Heart left ventricle (tissue), 16 donors: ENCODE results near the gene C1orf74. TPM values are rescaled to one million over a fixed set of nuclear protein-coding genes. Genes with fewer than 3 reads are reported as not detected.

ENCODE experiments used
- ATAC-seq, 4 donors: fragments of 200-7000 bp; cut with Tn5 transposase; one replicate each; pipeline ENCODE4 v1.9.1; 2020 to 2022; ENCODE audit warnings: moderate library complexity in 4 of 4, mild to moderate bottlenecking in 3 of 4, moderate number of reproducible peaks in 1 of 4
- DNase-seq, 5 donors: peaks; one replicate each; pipeline ENCODE4 v3.0.0-alpha.2; 2020
- H3K27ac ChIP-seq, 12 donors: fragments of 200-600 bp; sonication (generic) in 4 of 12; one replicate each; pipeline versions ENCODE4 v1.5.0 to v1.8.0; 2016 to 2022; ENCODE audit warnings: mild to moderate bottlenecking in 2 of 12
- H3K27me3 ChIP-seq, 9 donors: fragments of 200-600 bp; sonication (generic) in 2 of 9; one replicate each; pipeline versions ENCODE4 v1.5.1 to v1.8.0; 2016 to 2022; ENCODE audit warnings: mild to moderate bottlenecking in 3 of 9
- H3K36me3 ChIP-seq, 9 donors: fragments of 200-600 bp; sonication (generic) in 2 of 9; one replicate each; pipeline versions ENCODE4 v1.5.0 to v1.8.0; 2018 to 2022; ENCODE audit warnings: mild to moderate bottlenecking in 2 of 9
- H3K4me1 ChIP-seq, 12 donors: fragments of 200-600 bp; sonication (generic) in 4 of 12; one replicate each; pipeline versions ENCODE4 v1.5.0 to v1.8.0; 2016 to 2022; ENCODE audit warnings: mild to moderate bottlenecking in 3 of 12
- H3K4me3 ChIP-seq, 12 donors: fragments of 200-600 bp; sonication (generic) in 4 of 12; one replicate each; pipeline versions ENCODE4 v1.5.0 to v1.8.0; 2017 to 2022; ENCODE audit warnings: mild to moderate bottlenecking in 9 of 12, moderate library complexity in 4 of 12
- H3K9me3 ChIP-seq, 12 donors: fragments of 200-600 bp; sonication (generic) in 4 of 12; one replicate each; pipeline versions ENCODE4 v1.5.0 to v1.8.0; 2016 to 2022; ENCODE audit warnings: mild to moderate bottlenecking in 1 of 12
- POLR2A ChIP-seq, 2 donors: fragments of 450-650 bp; IDR thresholded peaks; one replicate each; pipeline ENCODE4 v1.6.1; 2017; ENCODE audit warnings: antibody characterized with exemption in 2 of 2, mild to moderate bottlenecking in 2 of 2, moderate library complexity in 2 of 2
- WGBS, 4 donors: extraction: QIAGEN DNeasy Blood & Tissue Kit in 2 of 4; methylation state at CpG; one replicate each; pipeline versions ENCODE4 v1.1.5 to v1.1.7; 2013 to 2018; 5-methylcytosine and 5-hydroxymethylcytosine counted together
- intact Hi-C, 10 donors: fragments of 100-400 bp; cut with DNase I; formaldehyde crosslinking; loops; one replicate each; pipeline versions ENCODE4 v1.11.1 to v1.14.2; 2022
- polyA plus RNA-seq, 2 donors: library from polyadenylated mRNA; stranded (reverse); fragments of 200-250 nt; gene quantifications; one replicate each; pipeline ENCODE4 v1.2.3, GENCODE V29; 2013
- total RNA-seq, 9 donors: library from RNA; depleted of rRNA in 2 of 9; stranded (reverse); fragments of >200 nt in 2 of 9; fragmentation: NEBNext Ultra II Directional in 3 of 9; extraction: Animal tissue kit (Norgen Biotek cat#: 25700) in 3 of 9; gene quantifications; one replicate each; pipeline versions ENCODE4 v1.1.0 to v1.2.4, GENCODE V29; 2016 to 2023
- TF ChIP-seq, protein P1 (sequence below), 12 donors: fragments of 200-600 bp; sonication (generic) in 4 of 12; IDR thresholded peaks; one replicate each; pipeline versions ENCODE4 v1.5.0 to v1.8.0; 2018 to 2022; ENCODE audit warnings: antibody characterized with exemption in 12 of 12, mild to moderate bottlenecking in 5 of 12
- donor health status: ischemic (EF 13 %, LVEDD 7.1; RV severe dilation, severe dysfunction).
- donor health status: healthy with polysubstance abuse.
- donor health status: DM: no; HTN: yes; CAD: no.
- donor health status: DM: no; HTN: no; CAD: no.
- donor health status: ischemic (EF 25% LVEDD 6.9; RV normal size, moderate dysfunction).
- donor health status: ischemic (EF 25% LVEDD 5.7; RV mildly dilated, moderate dysfunction).
- donor health status: healthy.
- donor health status: DM: yes; HTN: yes; CAD: no.
- donor health status: ischemic (EF 35%, LVEDD 5.7; RV mildly dilated, moderate dysfunction).
- donor health status: nonischemic (EF 11% LVEDD 7.7; RV severe dilation, severe dysfunction).
- donor health status: DM: yes; HTN: yes; CAD: no.
- donor health status: PGD.
- donor health status: ischemic (EF 29% LVEDD 5.4; RV normal size, mild dysfunction).
- donor health status: nonischemic (EF 23%, LVEDD 6.1; RV moderate dilation, normal function).

The C1orf74 gene
- total and polyA plus RNA-seq, 11 donors: 1.1 to 2.6 (median 2.2) TPM

DNA sequence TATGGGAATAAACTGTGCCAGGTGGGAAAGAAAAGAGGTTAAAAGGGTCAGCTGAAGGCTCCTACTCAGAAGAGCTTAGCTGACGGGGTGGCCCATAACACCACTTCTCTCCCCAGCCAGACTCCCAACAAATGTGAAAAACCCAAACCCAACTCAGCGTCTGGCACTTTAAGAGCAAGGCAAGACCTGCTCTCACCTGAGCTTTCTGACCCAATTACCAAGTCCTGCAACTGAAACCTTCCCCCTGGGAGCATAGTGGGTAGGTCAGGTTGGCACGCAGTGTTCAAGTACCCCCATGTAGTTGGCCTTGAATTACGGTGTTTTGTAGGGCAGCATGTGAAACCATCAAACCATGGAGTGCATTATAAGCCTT, 18.4 kb upstream of the C1orf74 start:
- Histone ChIP-seq H3K4me3 (no peak overlapping the region), H3K9me3 (no peaks in the 10 kb centered on the region), H3K36me3 (no peaks in the 10 kb centered on the region), H3K4me1 (peaks cover 0 to 47% (median 26%) of the 10 kb centered on the region in 12 donors), H3K27ac (peak overlapping the region in 6 of 12 donors; percentile 49 to 84 (median 74)), H3K27me3 (no peaks in the 10 kb centered on the region)
- intact Hi-C loops: no loop called here
- ATAC-seq (no peak), DNase-seq (no peak)
- no peak for TF ChIP-seq POLR2A (IDR thresholded peaks at IDR 0.05)
- TF ChIP-seq, protein P1, sequence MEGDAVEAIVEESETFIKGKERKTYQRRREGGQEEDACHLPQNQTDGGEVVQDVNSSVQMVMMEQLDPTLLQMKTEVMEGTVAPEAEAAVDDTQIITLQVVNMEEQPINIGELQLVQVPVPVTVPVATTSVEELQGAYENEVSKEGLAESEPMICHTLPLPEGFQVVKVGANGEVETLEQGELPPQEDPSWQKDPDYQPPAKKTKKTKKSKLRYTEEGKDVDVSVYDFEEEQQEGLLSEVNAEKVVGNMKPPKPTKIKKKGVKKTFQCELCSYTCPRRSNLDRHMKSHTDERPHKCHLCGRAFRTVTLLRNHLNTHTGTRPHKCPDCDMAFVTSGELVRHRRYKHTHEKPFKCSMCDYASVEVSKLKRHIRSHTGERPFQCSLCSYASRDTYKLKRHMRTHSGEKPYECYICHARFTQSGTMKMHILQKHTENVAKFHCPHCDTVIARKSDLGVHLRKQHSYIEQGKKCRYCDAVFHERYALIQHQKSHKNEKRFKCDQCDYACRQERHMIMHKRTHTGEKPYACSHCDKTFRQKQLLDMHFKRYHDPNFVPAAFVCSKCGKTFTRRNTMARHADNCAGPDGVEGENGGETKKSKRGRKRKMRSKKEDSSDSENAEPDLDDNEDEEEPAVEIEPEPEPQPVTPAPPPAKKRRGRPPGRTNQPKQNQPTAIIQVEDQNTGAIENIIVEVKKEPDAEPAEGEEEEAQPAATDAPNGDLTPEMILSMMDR (IDR thresholded peaks at IDR 0.05): no peak
- 96 to 100% (median 97%) methylated on average over 4 of the region's 4 CpGs for WGBS, 4 donors

DNA sequence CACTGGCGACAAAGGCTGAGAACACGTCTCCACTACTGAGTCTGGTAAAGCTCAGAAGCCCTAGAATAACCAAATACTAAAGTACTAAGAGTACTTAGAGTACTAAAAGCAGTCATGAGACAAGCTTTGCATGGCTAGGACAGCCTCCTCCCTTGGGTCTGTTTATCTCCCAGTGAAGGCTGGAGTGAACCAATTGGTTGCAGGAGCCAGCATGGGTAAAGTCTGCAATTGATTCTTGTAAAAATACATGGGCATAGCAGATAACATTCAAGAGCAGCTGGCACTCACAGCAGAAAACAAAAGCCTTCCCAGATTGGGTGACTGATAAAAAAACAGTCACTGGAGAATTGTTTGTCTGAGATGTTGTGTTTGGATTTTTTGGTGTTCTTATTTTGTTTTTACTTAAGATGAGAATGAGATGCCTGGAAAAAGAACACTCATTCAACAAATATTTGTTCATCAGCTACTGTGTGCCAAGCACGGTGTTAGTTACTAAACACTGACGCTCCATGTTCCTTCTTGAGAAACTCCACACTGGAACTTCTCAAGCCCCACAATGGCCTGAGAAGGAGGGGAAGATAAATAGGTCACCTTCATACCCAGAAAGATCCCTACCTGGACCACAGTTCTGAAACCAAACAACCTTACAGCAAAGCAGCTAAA, 17.9 kb upstream of the C1orf74 start:
- DNase-seq (no peak), ATAC-seq (peak; percentile 48 to 64 (median 56))
- peak overlapping the region in 8 of 12 donors; percentile 18 to 48 (median 35) for H3K4me3 ChIP-seq
- TF ChIP-seq, protein P1 (IDR thresholded peaks at IDR 0.05): no peak
- peak in 1 of 2 donors; percentile 37 for TF ChIP-seq POLR2A (IDR thresholded peaks at IDR 0.05)
- H3K27me3 ChIP-seq: no peaks in the 10 kb centered on the region
- 42 to 68% (median 50%) methylated on average over 4 of the region's 4 CpGs for WGBS, 4 donors
- no peaks in the 10 kb centered on the region for H3K9me3 ChIP-seq
- intact Hi-C loops: no loop called here
- no peaks in the 10 kb centered on the region for H3K36me3 ChIP-seq
- peak overlapping the region in 11 of 12 donors; percentile 42 to 84 (median 76) for H3K27ac ChIP-seq
- H3K4me1 ChIP-seq: peaks cover 0 to 43% (median 21%) of the 10 kb centered on the region in 12 donors

DNA sequence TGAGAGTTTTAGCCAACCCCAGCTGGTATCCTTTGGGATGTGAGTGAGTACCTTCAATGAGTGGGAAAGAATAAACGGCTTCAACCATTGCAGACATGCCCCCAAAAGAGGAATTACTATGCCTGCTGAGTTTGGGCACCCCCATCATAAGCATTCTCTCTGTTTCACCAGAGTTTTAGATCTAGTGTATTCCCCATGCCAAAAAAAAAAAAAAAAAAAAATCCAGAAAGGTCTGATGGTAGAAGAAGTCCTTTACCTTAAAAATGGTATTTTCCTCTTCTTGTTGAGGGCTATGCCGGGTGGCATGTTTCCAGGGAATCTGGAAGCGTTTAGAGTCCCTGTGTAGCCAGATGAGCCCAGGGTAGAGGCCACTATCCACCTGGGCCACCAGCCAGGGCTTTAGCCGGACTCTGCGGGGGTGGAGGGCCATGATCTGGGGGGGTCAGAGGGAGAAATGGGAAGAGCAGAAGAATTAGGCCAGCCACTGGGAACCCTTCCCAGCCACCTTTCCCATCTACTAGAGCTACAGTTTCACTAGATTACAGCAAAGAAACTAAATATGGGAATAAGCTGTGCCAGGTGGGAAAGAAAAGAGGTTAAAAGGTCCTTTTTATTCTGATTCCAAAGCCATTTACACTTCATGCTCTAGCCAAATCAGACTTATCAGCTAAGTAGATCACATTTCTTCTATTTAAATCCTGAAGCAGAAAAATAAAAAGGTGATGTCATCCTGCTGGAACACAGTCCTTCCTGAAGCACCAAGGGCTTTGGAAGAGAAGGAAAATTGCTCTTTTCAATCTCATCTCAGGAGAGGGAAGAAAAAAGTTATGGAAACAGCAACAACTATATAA, 16.9 kb upstream of the C1orf74 start:
- ATAC-seq: peak in 3 of 4 donors; percentile 55 to 71 (median 59)
- Histone ChIP-seq H3K27me3 (no peaks in the 10 kb centered on the region), H3K27ac (peak overlapping the region; percentile 42 to 84 (median 74)), H3K36me3 (no peaks in the 10 kb centered on the region), H3K4me3 (peak overlapping the region in 10 of 12 donors; percentile 0 to 48 (median 28)), H3K9me3 (no peaks in the 10 kb centered on the region), H3K4me1 (peaks cover 0 to 40% (median 20%) of the 10 kb centered on the region in 12 donors)
- intact Hi-C loops: no loop called here
- DNase-seq: peak in 4 of 5 donors; percentile 51 to 76 (median 70)
- WGBS, 4 donors: 29 to 43% (median 32%) methylated on average over 5 of the region's 5 CpGs
- no peak for TF ChIP-seq POLR2A (IDR thresholded peaks at IDR 0.05)
- TF ChIP-seq, protein P1 (IDR thresholded peaks at IDR 0.05): no peak
